Astrocyte (in vitro differentiated cells and primary cell): ENCODE measurements around the gene WDR11. TPM values are rescaled to one million over a fixed set of nuclear protein-coding genes. Genes with fewer than 3 reads are reported as not detected.

Experiments
- DNase-seq: peaks from one replicate; pipeline ENCODE4 v3.0.0-alpha.2; 2010; ENCODE audit warnings: low read depth
- FAIRE-seq: peaks from 2 replicates; lab custom pipeline; 2011; peaks lifted over from hg19 to GRCh38; lab: Jason Lieb, UNC
- H2AFZ ChIP-seq: 2 replicates; pipeline ENCODE4 v1.6.0; 2012; ENCODE audit warnings: low read depth, low read length, inconsistent platforms
- H3K27ac ChIP-seq: 2 replicates; pipeline ENCODE4 v1.5.1; 2011; ENCODE audit warnings: low read depth, low read length, inconsistent platforms
- H3K27me3 ChIP-seq: 2 replicates; pipeline ENCODE4 v1.6.0; 2011; ENCODE audit warnings: low read length, inconsistent platforms; ENCODE audit not compliant: insufficient read depth
- H3K36me3 ChIP-seq: 2 replicates; pipeline ENCODE4 v1.5.1; 2011; ENCODE audit warnings: low read length, inconsistent platforms; ENCODE audit not compliant: insufficient read depth
- H3K4me1 ChIP-seq: 2 replicates; pipeline ENCODE4 v1.5.1; 2011; ENCODE audit warnings: low read length, inconsistent platforms; ENCODE audit not compliant: insufficient read depth
- H3K4me2 ChIP-seq: 2 replicates; pipeline ENCODE4 v1.6.0; 2012; ENCODE audit warnings: low read length, inconsistent platforms
- H3K4me3 ChIP-seq: 2 replicates; pipeline ENCODE4 v1.5.1; 2011; ENCODE audit warnings: low read depth, mild to moderate bottlenecking, low read length, inconsistent platforms; ENCODE audit not compliant: insufficient read depth
- H3K79me2 ChIP-seq: 2 replicates; pipeline ENCODE4 v1.6.0; 2012; ENCODE audit warnings: mild to moderate bottlenecking, low read length, inconsistent platforms; ENCODE audit not compliant: insufficient read depth
- H3K9ac ChIP-seq: 2 replicates; pipeline ENCODE4 v1.6.0; 2012; ENCODE audit warnings: mild to moderate bottlenecking, low read length, inconsistent platforms
- H3K9me3 ChIP-seq: 2 replicates; pipeline ENCODE4 v1.5.1; 2012; ENCODE audit warnings: low read depth, mild to moderate bottlenecking, low read length, inconsistent platforms; ENCODE audit not compliant: insufficient read depth
- H4K20me1 ChIP-seq: 2 replicates; pipeline ENCODE4 v1.6.0; 2012; ENCODE audit warnings: low read length, inconsistent platforms; ENCODE audit not compliant: insufficient read depth
- H3K27ac Mint-ChIP-seq: one replicate; pipeline ENCODE4 v1.8.0; 2021; ENCODE audit warnings: mild to moderate bottlenecking, mixed read lengths; ENCODE audit not compliant: unreplicated experiment
- H3K27me3 Mint-ChIP-seq: one replicate; pipeline ENCODE4 v1.8.0; 2021; ENCODE audit warnings: low read depth, mixed read lengths; ENCODE audit not compliant: unreplicated experiment
- H3K36me3 Mint-ChIP-seq: one replicate; pipeline ENCODE4 v1.8.0; 2021; ENCODE audit warnings: low read depth, mixed read lengths; ENCODE audit not compliant: unreplicated experiment
- H3K4me1 Mint-ChIP-seq: one replicate; pipeline ENCODE4 v1.8.0; 2021; ENCODE audit warnings: low read depth, mixed read lengths; ENCODE audit not compliant: unreplicated experiment
- H3K4me3 Mint-ChIP-seq: one replicate; pipeline ENCODE4 v1.8.0; 2021; ENCODE audit warnings: mild to moderate bottlenecking, moderate library complexity, mixed read lengths; ENCODE audit not compliant: unreplicated experiment
- H3K9me3 Mint-ChIP-seq: one replicate; pipeline ENCODE4 v1.8.0; 2021; ENCODE audit warnings: mild to moderate bottlenecking, mixed read lengths; ENCODE audit not compliant: unreplicated experiment
- EZH2 ChIP-seq: IDR thresholded peaks from 2 replicates; pipeline ENCODE4 v1.6.1; 2012; ENCODE audit warnings: mild to moderate bottlenecking, low read length, inconsistent platforms; ENCODE audit not compliant: insufficient read depth
- total RNA-seq: library from RNA; stranded (reverse); gene quantifications from 2 replicates; pipeline ENCODE4 v1.2.1, GENCODE V29; 2021
- TF ChIP-seq, protein P1 (sequence below): IDR thresholded peaks from 2 replicates; pipeline ENCODE4 v1.5.1; 2011; ENCODE audit warnings: low read depth, mild to moderate bottlenecking, inconsistent platforms, low read length, moderate library complexity; ENCODE audit not compliant: insufficient read depth

Gene WDR11
- total RNA-seq, 1 donor from 2014 or later: 55.8 TPM

DNA sequence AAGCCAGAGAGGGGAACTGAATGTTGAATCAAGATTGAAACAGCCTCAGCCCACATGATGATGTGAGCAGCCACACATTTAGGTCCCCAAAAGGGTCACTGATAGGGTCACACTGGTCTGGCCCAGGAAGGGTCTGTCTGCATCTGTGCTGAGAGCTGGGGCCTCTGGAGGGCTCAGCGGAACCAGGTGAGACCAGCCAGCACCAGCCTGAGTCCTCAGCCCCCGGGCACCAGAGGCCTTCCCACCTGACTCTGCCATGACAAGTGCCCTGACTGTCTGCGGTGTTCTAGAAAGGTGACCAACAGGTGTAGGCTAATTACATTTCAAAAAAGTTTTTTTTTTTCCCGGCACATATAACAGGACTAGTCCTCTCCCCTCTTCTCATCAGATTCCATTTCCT, 76.2 kb downstream of the WDR11 start:
- FAIRE-seq: no peak

DNA sequence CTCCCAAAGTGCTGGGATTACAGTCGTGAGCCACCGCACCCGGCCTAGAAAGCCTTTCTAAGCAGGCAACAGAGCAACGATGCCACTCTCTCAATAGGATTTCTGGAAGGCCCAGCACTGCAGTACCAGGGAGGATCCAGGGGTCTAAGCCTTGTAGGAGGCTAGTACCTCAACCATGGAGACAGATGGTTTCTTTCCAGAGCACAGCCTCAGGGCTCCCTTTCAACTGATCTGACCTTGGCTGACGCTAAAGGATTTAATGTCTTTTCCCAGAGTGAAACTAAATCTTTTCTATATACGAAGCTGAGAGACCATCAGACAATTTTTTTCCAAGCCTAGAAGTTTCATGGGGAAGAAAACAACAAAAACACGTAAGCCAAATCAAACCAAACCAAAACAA, 78.0 kb downstream of the WDR11 start:
- no peaks in the 10 kb centered on the region for H3K9me3 ChIP-seq
- no peaks in the 10 kb centered on the region for H3K4me1 Mint-ChIP-seq
- peaks cover 6% of the 10 kb centered on the region for H3K36me3 Mint-ChIP-seq
- no peak overlapping the region for H3K27ac ChIP-seq
- H3K79me2 ChIP-seq: no peaks in the 10 kb centered on the region
- H3K9ac ChIP-seq: no peak overlapping the region
- peaks cover 17% of the 10 kb centered on the region for H3K27me3 Mint-ChIP-seq
- no peak overlapping the region for H3K4me3 Mint-ChIP-seq
- no peak overlapping the region for H3K4me3 ChIP-seq
- H4K20me1 ChIP-seq: no peaks in the 10 kb centered on the region
- FAIRE-seq (no peak), DNase-seq (no peak)
- H3K4me1 ChIP-seq: no peaks in the 10 kb centered on the region
- H3K27ac Mint-ChIP-seq: no peak overlapping the region
- no peak overlapping the region for H2AFZ ChIP-seq
- no peaks in the 10 kb centered on the region for H3K36me3 ChIP-seq
- H3K9me3 Mint-ChIP-seq: peaks cover 4% of the 10 kb centered on the region
- no peak overlapping the region for H3K4me2 ChIP-seq
- no peak for TF ChIP-seq EZH2
- TF ChIP-seq, protein P1, sequence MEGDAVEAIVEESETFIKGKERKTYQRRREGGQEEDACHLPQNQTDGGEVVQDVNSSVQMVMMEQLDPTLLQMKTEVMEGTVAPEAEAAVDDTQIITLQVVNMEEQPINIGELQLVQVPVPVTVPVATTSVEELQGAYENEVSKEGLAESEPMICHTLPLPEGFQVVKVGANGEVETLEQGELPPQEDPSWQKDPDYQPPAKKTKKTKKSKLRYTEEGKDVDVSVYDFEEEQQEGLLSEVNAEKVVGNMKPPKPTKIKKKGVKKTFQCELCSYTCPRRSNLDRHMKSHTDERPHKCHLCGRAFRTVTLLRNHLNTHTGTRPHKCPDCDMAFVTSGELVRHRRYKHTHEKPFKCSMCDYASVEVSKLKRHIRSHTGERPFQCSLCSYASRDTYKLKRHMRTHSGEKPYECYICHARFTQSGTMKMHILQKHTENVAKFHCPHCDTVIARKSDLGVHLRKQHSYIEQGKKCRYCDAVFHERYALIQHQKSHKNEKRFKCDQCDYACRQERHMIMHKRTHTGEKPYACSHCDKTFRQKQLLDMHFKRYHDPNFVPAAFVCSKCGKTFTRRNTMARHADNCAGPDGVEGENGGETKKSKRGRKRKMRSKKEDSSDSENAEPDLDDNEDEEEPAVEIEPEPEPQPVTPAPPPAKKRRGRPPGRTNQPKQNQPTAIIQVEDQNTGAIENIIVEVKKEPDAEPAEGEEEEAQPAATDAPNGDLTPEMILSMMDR: no peak
- H3K27me3 ChIP-seq: peaks cover 2% of the 10 kb centered on the region

More for the DNA sequence above, 76.2 kb downstream of the WDR11 start:
- H4K20me1 ChIP-seq: no peaks in the 10 kb centered on the region
- H3K36me3 ChIP-seq: no peaks in the 10 kb centered on the region
- TF ChIP-seq, protein P1: no peak
- no peak for TF ChIP-seq EZH2
- no peak overlapping the region for H2AFZ ChIP-seq
- no peak overlapping the region for H3K27ac ChIP-seq
- peaks cover 2% of the 10 kb centered on the region for H3K27me3 ChIP-seq
- no peak overlapping the region for H3K4me3 ChIP-seq
- Mint-ChIP-seq H3K36me3 (peaks cover 6% of the 10 kb centered on the region), H3K4me3 (no peak overlapping the region), H3K27ac (no peak overlapping the region), H3K4me1 (no peaks in the 10 kb centered on the region), H3K27me3 (peaks cover 17% of the 10 kb centered on the region), H3K9me3 (peaks cover 4% of the 10 kb centered on the region)
- no peaks in the 10 kb centered on the region for H3K4me1 ChIP-seq
- no peaks in the 10 kb centered on the region for H3K79me2 ChIP-seq
- no peak overlapping the region for H3K9ac ChIP-seq
- H3K4me2 ChIP-seq: no peak overlapping the region
- DNase-seq: no peak
- H3K9me3 ChIP-seq: no peaks in the 10 kb centered on the region

DNA sequence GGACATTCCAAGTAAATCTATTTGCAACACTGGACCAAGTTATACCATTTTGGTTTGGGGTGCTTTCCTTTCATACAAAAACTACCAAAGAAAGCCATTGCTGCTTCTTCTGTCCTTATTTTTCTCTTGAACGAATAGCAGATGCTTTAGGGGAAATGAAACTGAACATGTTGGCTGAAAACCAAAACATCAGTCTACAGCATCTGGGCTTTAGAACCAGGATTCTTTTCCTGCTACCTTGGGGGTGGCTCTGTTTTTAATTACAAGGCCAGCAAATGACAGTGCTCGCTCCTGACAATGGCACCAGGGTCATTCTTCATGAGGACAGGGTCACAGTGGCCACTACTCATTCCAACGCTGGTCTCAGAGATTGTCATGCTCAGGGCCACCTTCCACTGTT, 80.3 kb downstream of the WDR11 start:
- Mint-ChIP-seq H3K36me3 (peaks cover 1% of the 10 kb centered on the region), H3K4me3 (no peak overlapping the region), H3K4me1 (no peaks in the 10 kb centered on the region), H3K9me3 (peaks cover 7% of the 10 kb centered on the region), H3K27me3 (peaks cover 11% of the 10 kb centered on the region), H3K27ac (no peak overlapping the region)
- H4K20me1 ChIP-seq: no peaks in the 10 kb centered on the region
- H3K27ac ChIP-seq: no peak overlapping the region
- no peak for TF ChIP-seq EZH2
- TF ChIP-seq, protein P1: no peak
- DNase-seq (no peak), FAIRE-seq (no peak)
- no peak overlapping the region for H3K9ac ChIP-seq
- no peaks in the 10 kb centered on the region for H3K4me1 ChIP-seq
- no peak overlapping the region for H3K4me3 ChIP-seq
- no peak overlapping the region for H3K4me2 ChIP-seq
- no peaks in the 10 kb centered on the region for H3K36me3 ChIP-seq
- H3K79me2 ChIP-seq: no peaks in the 10 kb centered on the region
- peaks cover 2% of the 10 kb centered on the region for H3K27me3 ChIP-seq
- no peaks in the 10 kb centered on the region for H3K9me3 ChIP-seq
- H2AFZ ChIP-seq: no peak overlapping the region
